ENCODE results near the gene CTF1. TPM values are rescaled to one million over a fixed set of nuclear protein-coding genes. Genes with fewer than 3 reads are reported as not detected.
A peak's percentile ranks its signal among the peaks of the same experiment; 100 is the strongest.
"Not testable (repeated sequence)": the region's sequence is repeated elsewhere in the genome, so short reads cannot be mapped to it uniquely, and the experiment has no call there.

Gene CTF1
- total and polyA plus RNA-seq, 2 experiments from 2014 or later: 4.9 to 14.0 TPM

GRCh38 chr16:30930160-30930571 is 33.8 kb downstream of the CTF1 start:
- TF ChIP-seq CTCF (IDR thresholded peaks at IDR 0.05; ENCODE audit: low read depth, low read length): no peak
- DNase-seq (ENCODE audit: low read depth in 1 of 2, low spot score in 1 of 2): no peak
- peak overlapping the region; percentile 88 for H3K27ac ChIP-seq
- H3K9me3 ChIP-seq (ENCODE audit: low read depth): no peaks in the 10 kb centered on the region
- peaks cover 15% of the 10 kb centered on the region for H3K36me3 ChIP-seq
- peaks cover 18% of the 10 kb centered on the region for H3K4me1 ChIP-seq (ENCODE audit: low read depth)
- H3K27me3 ChIP-seq: no peaks in the 10 kb centered on the region
- H3K4me3 ChIP-seq: no peak overlapping the region

GRCh38 chr16:30931068-30931650 is 34.7 kb downstream of the CTF1 start:
- Histone ChIP-seq H3K9me3 (ENCODE audit: low read depth) (no peaks in the 10 kb centered on the region), H3K27me3 (no peaks in the 10 kb centered on the region), H3K4me3 (no peak overlapping the region), H3K27ac (peak overlapping the region; percentile 88), H3K36me3 (peaks cover 15% of the 10 kb centered on the region), H3K4me1 (ENCODE audit: low read depth) (peaks cover 18% of the 10 kb centered on the region)
- DNase-seq (ENCODE audit: low read depth in 1 of 2, low spot score in 1 of 2): peak in 1 of 2 donors; percentile 37
- no peak for TF ChIP-seq CTCF (IDR thresholded peaks at IDR 0.05; ENCODE audit: low read depth, low read length)

- peak; percentile 53 to 58 for DNase-seq (ENCODE audit: low read depth in 1 of 2, low spot score in 1 of 2)
- H3K27me3 ChIP-seq: no peaks in the 10 kb centered on the region
- TF ChIP-seq CTCF (IDR thresholded peaks at IDR 0.05; ENCODE audit: low read depth, low read length): peak; percentile 66
- H3K9me3 ChIP-seq (ENCODE audit: low read depth): no peaks in the 10 kb centered on the region
- H3K4me3 ChIP-seq: no peak overlapping the region
- peaks cover 14% of the 10 kb centered on the region for H3K36me3 ChIP-seq
- peaks cover 14% of the 10 kb centered on the region for H3K4me1 ChIP-seq (ENCODE audit: low read depth)
- H3K27ac ChIP-seq: peak overlapping the region; percentile 43
Measured at GRCh38 chr16:30934827-30935557, 38.6 kb downstream of the CTF1 start.

GRCh38 chr16:30937692-30938091 is 41.3 kb downstream of the CTF1 start:
- no peaks in the 10 kb centered on the region for H3K27me3 ChIP-seq
- H3K27ac ChIP-seq: no peak overlapping the region
- H3K4me1 ChIP-seq (ENCODE audit: low read depth): no peaks in the 10 kb centered on the region
- no peak for TF ChIP-seq CTCF (IDR thresholded peaks at IDR 0.05; ENCODE audit: low read depth, low read length)
- peaks cover 7% of the 10 kb centered on the region for H3K36me3 ChIP-seq
- no peak for DNase-seq (ENCODE audit: low read depth in 1 of 2, low spot score in 1 of 2)
- H3K4me3 ChIP-seq: no peak overlapping the region
- H3K9me3 ChIP-seq (ENCODE audit: low read depth): no peaks in the 10 kb centered on the region

GRCh38 chr16:30939571-30939970 is 43.2 kb downstream of the CTF1 start:
- not testable (repeated sequence) for H3K27ac ChIP-seq; H3K27me3 ChIP-seq; H3K4me3 ChIP-seq; H3K4me1 ChIP-seq (ENCODE audit: low read depth); DNase-seq (ENCODE audit: low read depth in 1 of 2, low spot score in 1 of 2); H3K9me3 ChIP-seq (ENCODE audit: low read depth)
- H3K36me3 ChIP-seq: peaks cover 15% of the 10 kb centered on the region
